ENCODE results near the gene ZNF418. TPM values are rescaled to one million over a fixed set of nuclear protein-coding genes. Genes with fewer than 3 reads are reported as not detected.

The ZNF418 gene
- total RNA-seq, 2 experiments from 2014 or later, result 0.57 to 1.5 TPM

GRCh38 chr19:57974434-57974833 is 39.2 kb upstream of the ZNF418 start, which contains the start of gene C19orf18:
Gene C19orf18 (minus strand): TSS chr19:57974534. CDS start chr19:57974432, 102 bp downstream.
- POLR2A ChIA-PET, result no interaction called here
- TF ChIP-seq, protein P1, sequence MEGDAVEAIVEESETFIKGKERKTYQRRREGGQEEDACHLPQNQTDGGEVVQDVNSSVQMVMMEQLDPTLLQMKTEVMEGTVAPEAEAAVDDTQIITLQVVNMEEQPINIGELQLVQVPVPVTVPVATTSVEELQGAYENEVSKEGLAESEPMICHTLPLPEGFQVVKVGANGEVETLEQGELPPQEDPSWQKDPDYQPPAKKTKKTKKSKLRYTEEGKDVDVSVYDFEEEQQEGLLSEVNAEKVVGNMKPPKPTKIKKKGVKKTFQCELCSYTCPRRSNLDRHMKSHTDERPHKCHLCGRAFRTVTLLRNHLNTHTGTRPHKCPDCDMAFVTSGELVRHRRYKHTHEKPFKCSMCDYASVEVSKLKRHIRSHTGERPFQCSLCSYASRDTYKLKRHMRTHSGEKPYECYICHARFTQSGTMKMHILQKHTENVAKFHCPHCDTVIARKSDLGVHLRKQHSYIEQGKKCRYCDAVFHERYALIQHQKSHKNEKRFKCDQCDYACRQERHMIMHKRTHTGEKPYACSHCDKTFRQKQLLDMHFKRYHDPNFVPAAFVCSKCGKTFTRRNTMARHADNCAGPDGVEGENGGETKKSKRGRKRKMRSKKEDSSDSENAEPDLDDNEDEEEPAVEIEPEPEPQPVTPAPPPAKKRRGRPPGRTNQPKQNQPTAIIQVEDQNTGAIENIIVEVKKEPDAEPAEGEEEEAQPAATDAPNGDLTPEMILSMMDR (conservative IDR thresholded peaks at IDR 0.05; ENCODE audit: low read length), result no peak
- no peak for TF ChIP-seq EZH2phosphoT487 (IDR thresholded peaks at IDR 0.05; ENCODE audit: borderline replicate concordance, low read depth, low read length)
- DNase-seq (ENCODE audit: low spot score), result no peak
- intact Hi-C loops (cut with micrococcal nuclease; ENCODE audit: unreplicated experiment), result no loop called here
- H3K4me2 ChIP-seq (ENCODE audit: low read length), result no peak within 1 kb of the TSS
- no peaks in the 10 kb centered on the region for H4K20me1 ChIP-seq (ENCODE audit: insufficient read depth, low read length)
- H3K79me2 ChIP-seq (ENCODE audit: insufficient read depth, low read depth, low read length), result no peaks in the 10 kb centered on the region
- CTCF ChIA-PET (ENCODE audit: unreplicated experiment), result no interaction called here
- no TSS peak for BruUV-seq (replicated peaks)
- no peak within 1 kb of the TSS for H3K27ac ChIP-seq (ENCODE audit: low read depth, low read length, poor library complexity, severe bottlenecking)
- no peak within 1 kb of the TSS for H3K4me3 ChIP-seq (ENCODE audit: low read depth, low read length, poor library complexity, severe bottlenecking)
- no peaks in the 10 kb centered on the region for H3K36me3 ChIP-seq (ENCODE audit: insufficient read depth, low read length)
- H3K4me1 ChIP-seq (ENCODE audit: insufficient read depth, low read length, poor library complexity, severe bottlenecking), result no peaks in the 10 kb centered on the region
- no peak within 1 kb of the TSS for H2AFZ ChIP-seq (ENCODE audit: low read length)
- H3K9me2 ChIP-seq (ENCODE audit: insufficient read depth, low read length), result no peaks in the 10 kb centered on the region
- H3K9me3 ChIP-seq (ENCODE audit: low read length), result peaks cover 27% of the 10 kb centered on the region

DNA sequence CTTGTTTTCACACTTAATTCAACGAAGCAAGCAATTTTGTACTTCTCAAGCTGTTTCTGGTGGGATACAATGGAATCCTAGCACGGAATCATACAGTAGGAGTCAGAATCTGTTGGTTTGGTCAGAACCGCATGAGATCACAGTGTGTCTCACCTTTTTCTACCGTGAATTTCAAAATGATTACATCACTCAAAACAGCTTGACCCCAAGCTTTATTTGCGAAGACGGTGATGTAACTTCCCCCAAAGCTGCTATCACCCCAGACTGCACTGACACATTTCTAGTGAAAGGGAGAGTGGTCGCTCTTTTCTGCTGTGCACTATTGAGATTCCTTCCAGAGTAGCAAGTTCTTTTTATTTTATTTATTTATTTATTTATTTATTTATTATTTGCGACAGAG is 29.6 kb upstream of the ZNF418 start:
- peaks cover 11% of the 10 kb centered on the region for H3K9me3 ChIP-seq (ENCODE audit: low read length)
- no peaks in the 10 kb centered on the region for H3K36me3 ChIP-seq (ENCODE audit: insufficient read depth, low read length)
- no peaks in the 10 kb centered on the region for H3K79me2 ChIP-seq (ENCODE audit: insufficient read depth, low read depth, low read length)
- H3K27ac ChIP-seq (ENCODE audit: low read depth, low read length, poor library complexity, severe bottlenecking), result no peak overlapping the region
- H3K4me1 ChIP-seq (ENCODE audit: insufficient read depth, low read length, poor library complexity, severe bottlenecking), result no peaks in the 10 kb centered on the region
- H2AFZ ChIP-seq (ENCODE audit: low read length), result no peak overlapping the region
- H3K9me2 ChIP-seq (ENCODE audit: insufficient read depth, low read length), result no peaks in the 10 kb centered on the region
- H4K20me1 ChIP-seq (ENCODE audit: insufficient read depth, low read length), result no peaks in the 10 kb centered on the region
- no peak for TF ChIP-seq EZH2phosphoT487 (IDR thresholded peaks at IDR 0.05; ENCODE audit: borderline replicate concordance, low read depth, low read length)
- TF ChIP-seq, protein P1 (conservative IDR thresholded peaks at IDR 0.05; ENCODE audit: low read length), result no peak
- no peak overlapping the region for H3K4me2 ChIP-seq (ENCODE audit: low read length)
- ChIA-PET POLR2A (no interaction called here), CTCF (ENCODE audit: unreplicated experiment) (no interaction called here)
- BruUV-seq (replicated peaks), result no TSS peak
- no peak for DNase-seq (ENCODE audit: low spot score)
- intact Hi-C loops (cut with micrococcal nuclease; ENCODE audit: unreplicated experiment), result no loop called here
- H3K4me3 ChIP-seq (ENCODE audit: low read depth, low read length, poor library complexity, severe bottlenecking), result no peak overlapping the region

DNA sequence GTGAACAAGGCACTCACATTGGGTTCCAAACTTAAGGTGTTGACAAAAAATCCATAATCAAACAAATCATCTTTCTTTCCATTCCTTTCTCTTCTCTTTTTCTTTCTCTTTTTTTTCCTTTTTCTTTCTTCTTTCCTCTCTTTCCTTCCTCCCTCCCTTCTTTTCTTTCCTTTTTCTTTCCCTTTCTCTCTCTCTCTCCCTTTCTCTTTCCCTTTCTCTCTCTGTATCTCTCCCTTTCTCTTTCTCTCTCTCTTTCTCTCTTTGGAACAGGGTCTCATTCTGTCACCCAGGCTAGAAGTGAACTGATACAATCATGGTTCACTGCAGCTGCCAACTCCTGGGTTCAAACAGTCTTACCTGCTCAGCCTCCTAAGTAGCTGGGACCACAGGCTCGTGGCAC is 26.6 kb upstream of the ZNF418 start:
- Histone ChIP-seq H3K79me2 (ENCODE audit: insufficient read depth, low read depth, low read length) (no peaks in the 10 kb centered on the region), H3K27ac (ENCODE audit: low read depth, low read length, poor library complexity, severe bottlenecking) (no peak overlapping the region), H3K9me3 (ENCODE audit: low read length) (peaks cover 8% of the 10 kb centered on the region), H3K4me2 (ENCODE audit: low read length) (no peak overlapping the region), H3K9me2 (ENCODE audit: insufficient read depth, low read length) (no peaks in the 10 kb centered on the region), H4K20me1 (ENCODE audit: insufficient read depth, low read length) (no peaks in the 10 kb centered on the region), H3K36me3 (ENCODE audit: insufficient read depth, low read length) (no peaks in the 10 kb centered on the region), H2AFZ (ENCODE audit: low read length) (no peak overlapping the region), H3K4me3 (ENCODE audit: low read depth, low read length, poor library complexity, severe bottlenecking) (no peak overlapping the region), H3K4me1 (ENCODE audit: insufficient read depth, low read length, poor library complexity, severe bottlenecking) (no peaks in the 10 kb centered on the region)
- TF ChIP-seq, protein P1 (conservative IDR thresholded peaks at IDR 0.05; ENCODE audit: low read length), result no peak
- no peak for TF ChIP-seq EZH2phosphoT487 (IDR thresholded peaks at IDR 0.05; ENCODE audit: borderline replicate concordance, low read depth, low read length)
- ChIA-PET CTCF (ENCODE audit: unreplicated experiment) (no interaction called here), POLR2A (no interaction called here)
- intact Hi-C loops (cut with micrococcal nuclease; ENCODE audit: unreplicated experiment), result no loop called here
- DNase-seq (ENCODE audit: low spot score), result no peak
- BruUV-seq (replicated peaks), result no TSS peak
